ENCODE results near the gene RNF44. TPM values are rescaled to one million over a fixed set of nuclear protein-coding genes. Genes with fewer than 3 reads are reported as not detected.

The RNF44 gene
- total RNA-seq, 1 experiment from 2014 or later = 19.2 TPM

GRCh38 chr5:176540956-176541337 lies 3.7 kb upstream of the RNF44 start:
- Histone ChIP-seq H3K4me2 (ENCODE audit: low read length) (no peak overlapping the region), H3K79me2 (ENCODE audit: low read length) (peaks cover 33% of the 10 kb centered on the region), H3K27ac (ENCODE audit: low read length) (no peak overlapping the region), H3K9me3 (ENCODE audit: low read length) (no peaks in the 10 kb centered on the region), H3K9me2 (replicated peaks; ENCODE audit: low read length) (no peaks in the 10 kb centered on the region), H3K36me3 (ENCODE audit: low read depth, low read length) (no peaks in the 10 kb centered on the region), H3K9ac (ENCODE audit: low read length) (no peak overlapping the region), H3K4me3 (ENCODE audit: low read length) (no peak overlapping the region), H3K4me1 (ENCODE audit: insufficient read depth, low read length) (peaks cover 47% of the 10 kb centered on the region), H2AFZ (ENCODE audit: low read length) (no peak overlapping the region), H4K20me1 (ENCODE audit: low read length) (no peaks in the 10 kb centered on the region), H3F3A (ENCODE audit: low read length, unreplicated experiment) (no peaks in the 10 kb centered on the region), H3K27me3 (ENCODE audit: low read length) (no peaks in the 10 kb centered on the region)
- no peak for TF ChIP-seq EZH2 (IDR thresholded peaks at IDR 0.05; ENCODE audit: low read length, unreplicated experiment)
- TF ChIP-seq CTCF (conservative IDR thresholded peaks at IDR 0.05; ENCODE audit: low read depth, low read length) = no peak
- no peak for TF ChIP-seq EZH2phosphoT487 (IDR thresholded peaks at IDR 0.05; ENCODE audit: borderline replicate concordance, low read length)
- no TSS peak for BruUV-seq (replicated peaks)
- ChIA-PET CTCF (no interaction called here), POLR2A (ENCODE audit: unreplicated experiment) (no interaction called here)
- ATAC-seq (no peak), DNase-seq (no peak)
- intact Hi-C loops (cut with micrococcal nuclease) = no loop called here

- intact Hi-C loops (cut with micrococcal nuclease) = no loop called here
- CTCF ChIA-PET = no interaction called here
- DNase-seq = no peak
Observed at GRCh38 chr5:176540476-176540899, 3.3 kb upstream of the RNF44 start.

More at GRCh38 chr5:176540476-176540899, 3.3 kb upstream of the RNF44 start:
- BruUV-seq (replicated peaks) = no TSS peak
- H3K27me3 ChIP-seq (ENCODE audit: low read length) = no peaks in the 10 kb centered on the region
- no peak overlapping the region for H3K4me2 ChIP-seq (ENCODE audit: low read length)
- H3K4me3 ChIP-seq (ENCODE audit: low read length) = no peak overlapping the region
- peaks cover 38% of the 10 kb centered on the region for H3K79me2 ChIP-seq (ENCODE audit: low read length)
- H3K4me1 ChIP-seq (ENCODE audit: insufficient read depth, low read length) = peaks cover 45% of the 10 kb centered on the region
- ATAC-seq = no peak
- H4K20me1 ChIP-seq (ENCODE audit: low read length) = no peaks in the 10 kb centered on the region
- no peaks in the 10 kb centered on the region for H3K9me2 ChIP-seq (replicated peaks; ENCODE audit: low read length)
- H3K36me3 ChIP-seq (ENCODE audit: low read depth, low read length) = no peaks in the 10 kb centered on the region
- no peak overlapping the region for H3K27ac ChIP-seq (ENCODE audit: low read length)
- TF ChIP-seq EZH2 (IDR thresholded peaks at IDR 0.05; ENCODE audit: low read length, unreplicated experiment) (no peak), CTCF (conservative IDR thresholded peaks at IDR 0.05; ENCODE audit: low read depth, low read length) (no peak), EZH2phosphoT487 (IDR thresholded peaks at IDR 0.05; ENCODE audit: borderline replicate concordance, low read length) (no peak)
- POLR2A ChIA-PET (ENCODE audit: unreplicated experiment) = no interaction called here
- no peaks in the 10 kb centered on the region for H3K9me3 ChIP-seq (ENCODE audit: low read length)
- H2AFZ ChIP-seq (ENCODE audit: low read length) = no peak overlapping the region
- no peaks in the 10 kb centered on the region for H3F3A ChIP-seq (ENCODE audit: low read length, unreplicated experiment)
- no peak overlapping the region for H3K9ac ChIP-seq (ENCODE audit: low read length)

Data from PC-3 (cell line).